K562 (cell line): ENCODE results near the gene EIF4EBP2. TPM values are rescaled to one million over a fixed set of nuclear protein-coding genes. Genes with fewer than 3 reads are reported as not detected.

ENCODE experiments used
- CC2D1A ChIP-seq: fragments of 450-650 bp; IDR thresholded peaks from 2 replicates; pipeline ENCODE4 v1.6.1; 2017; ENCODE audit warnings: mild to moderate bottlenecking
- CREM ChIP-seq: IDR thresholded peaks from 2 replicates; pipeline ENCODE4 v1.6.1; 2014; ENCODE audit warnings: antibody characterized with exemption, low read depth
- FOXP4 ChIP-seq: sonication (generic); formaldehyde crosslinking; IDR thresholded peaks from 2 replicates; pipeline ENCODE4 v1.8.0; 2022; ENCODE audit warnings: mild to moderate bottlenecking, missing genetic modification reagents, borderline replicate concordance
- HNRNPH1 ChIP-seq: fragments of 200-400 bp; formaldehyde crosslinking; optimal IDR thresholded peaks from 2 replicates; pipeline ENCODE3; 2017; ENCODE audit warnings: low read depth, mild to moderate bottlenecking, low read length, moderate library complexity
- ILK ChIP-seq: fragments of 450-650 bp; IDR thresholded peaks from 2 replicates; pipeline ENCODE4 v1.6.1; 2016; ENCODE audit warnings: missing genetic modification characterization, low read depth, mild to moderate bottlenecking, missing compliant biosample characterization, moderate library complexity, borderline replicate concordance
- NFYB ChIP-seq: IDR thresholded peaks from 2 replicates; pipeline ENCODE4 v1.6.1; 2011; ENCODE audit warnings: mild to moderate bottlenecking, moderate library complexity; ENCODE audit not compliant: insufficient read length; ENCODE audit errors: extremely low read depth
- PHB2 ChIP-seq: fragments of 450-650 bp; IDR thresholded peaks from 2 replicates; pipeline ENCODE4 v1.6.1; 2017; ENCODE audit warnings: low read depth
- SAFB2 ChIP-seq: fragments of 200-400 bp; formaldehyde crosslinking; IDR thresholded peaks from 2 replicates; pipeline ENCODE4 v1.6.1; 2018; ENCODE audit warnings: borderline replicate concordance, low read length, low read depth, moderate library complexity; ENCODE audit not compliant: severe bottlenecking
- polyA plus RNA-seq, 8 experiments: library from polyadenylated mRNA; depleted of rRNA in 4 of 8; stranded (reverse) in 5 of 8; unstranded in 3 of 8; fragments of >200 nt; fragmentation: Nextera tagmentation in 2 of 8; fragmentation: Illumina TruSeq in 1 of 8; extraction: Ambion mirVana in 2 of 8; extraction: Trizol in 1 of 8; gene quantifications; 2 replicates each; pipeline versions ENCODE4 v1.2.1 to v1.2.3, GENCODE V29; 2011 to 2014; ENCODE audit warnings: inconsistent platforms in 1 of 8, missing spikeins in 1 of 8
- total RNA-seq, 7 experiments: library from RNA; depleted of rRNA in 6 of 7; stranded (reverse); fragments of >200 nt in 6 of 7; fragmentation: Illumina TruSeq in 2 of 7; extraction: Trizol in 2 of 7; gene quantifications; 2 replicates each; pipeline versions ENCODE4 v1.2.1 to v1.2.3, GENCODE V29; 2011 to 2021; ENCODE audit warnings: low replicate concordance in 1 of 7
- TF ChIP-seq, protein P1 (sequence below), 2 experiments: fragments of 450-650 bp; formaldehyde crosslinking in 1 of 2; IDR thresholded peaks; 2 replicates each; pipeline versions ENCODE4 v1.4.0 to v1.6.1; 2014 to 2020; ENCODE audit warnings: mild to moderate bottlenecking in 2 of 2, borderline replicate concordance in 1 of 2, low read depth in 1 of 2
- TF ChIP-seq, protein P2 (sequence below): fragments of 450-650 bp; IDR thresholded peaks from 2 replicates; pipeline ENCODE4 v1.6.1; 2018; ENCODE audit warnings: mild to moderate bottlenecking, low read depth; ENCODE audit not compliant: partially characterized antibody

EIF4EBP2 gene
- total and polyA plus RNA-seq, 9 of the 15 experiments (the other 6 are each of a cell fraction or from before 2014, with no cell fraction given): 16.1 to 67.5 (median 38.3) TPM

DNA sequence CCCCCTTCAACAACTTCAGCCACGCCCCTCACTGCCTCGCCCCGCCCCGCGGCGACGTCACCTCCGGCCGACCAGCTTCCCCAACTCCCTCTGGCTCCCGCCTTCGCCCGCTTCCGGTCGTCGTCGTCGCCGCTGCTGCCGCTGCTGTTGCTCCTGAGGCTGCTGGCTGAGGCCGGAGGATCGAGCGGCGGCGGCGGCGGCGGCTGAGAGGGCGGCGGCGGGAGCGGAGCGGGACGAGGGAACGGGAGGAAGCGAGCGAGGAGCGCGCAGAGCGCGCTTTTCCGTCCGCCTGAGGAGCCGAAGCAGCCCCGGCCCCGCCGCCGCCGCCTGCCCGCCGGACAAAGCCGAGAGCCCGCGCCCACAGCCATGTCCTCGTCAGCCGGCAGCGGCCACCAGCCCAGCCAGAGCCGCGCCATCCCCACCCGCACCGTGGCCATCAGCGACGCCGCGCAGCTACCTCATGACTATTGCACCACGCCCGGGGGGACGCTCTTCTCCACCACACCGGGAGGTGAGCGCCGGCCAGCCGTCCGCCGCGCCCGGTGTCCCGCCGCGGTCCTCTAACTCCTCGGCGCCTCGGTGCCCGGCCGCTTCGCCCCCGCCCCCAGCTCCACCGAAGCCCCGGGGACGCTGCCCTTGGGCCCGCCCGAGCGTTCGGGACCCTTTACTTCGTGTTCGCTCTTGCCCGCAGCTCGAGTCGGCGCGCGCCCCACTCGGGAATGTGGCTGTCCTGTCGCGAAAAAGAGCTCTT is at the start of gene EIF4EBP2 (continued):
- TF ChIP-seq FOXP4 (CRISPR knock-in tag) (peak; percentile 75; the same call in 1 of the 2 replicates), CC2D1A (no peak), CREM (peak; percentile 98), SAFB2 (no peak), ILK (tag) (no peak), NFYB (no peak), HNRNPH1 (no peak), PHB2 (no peak)
- TF ChIP-seq, protein P1, sequence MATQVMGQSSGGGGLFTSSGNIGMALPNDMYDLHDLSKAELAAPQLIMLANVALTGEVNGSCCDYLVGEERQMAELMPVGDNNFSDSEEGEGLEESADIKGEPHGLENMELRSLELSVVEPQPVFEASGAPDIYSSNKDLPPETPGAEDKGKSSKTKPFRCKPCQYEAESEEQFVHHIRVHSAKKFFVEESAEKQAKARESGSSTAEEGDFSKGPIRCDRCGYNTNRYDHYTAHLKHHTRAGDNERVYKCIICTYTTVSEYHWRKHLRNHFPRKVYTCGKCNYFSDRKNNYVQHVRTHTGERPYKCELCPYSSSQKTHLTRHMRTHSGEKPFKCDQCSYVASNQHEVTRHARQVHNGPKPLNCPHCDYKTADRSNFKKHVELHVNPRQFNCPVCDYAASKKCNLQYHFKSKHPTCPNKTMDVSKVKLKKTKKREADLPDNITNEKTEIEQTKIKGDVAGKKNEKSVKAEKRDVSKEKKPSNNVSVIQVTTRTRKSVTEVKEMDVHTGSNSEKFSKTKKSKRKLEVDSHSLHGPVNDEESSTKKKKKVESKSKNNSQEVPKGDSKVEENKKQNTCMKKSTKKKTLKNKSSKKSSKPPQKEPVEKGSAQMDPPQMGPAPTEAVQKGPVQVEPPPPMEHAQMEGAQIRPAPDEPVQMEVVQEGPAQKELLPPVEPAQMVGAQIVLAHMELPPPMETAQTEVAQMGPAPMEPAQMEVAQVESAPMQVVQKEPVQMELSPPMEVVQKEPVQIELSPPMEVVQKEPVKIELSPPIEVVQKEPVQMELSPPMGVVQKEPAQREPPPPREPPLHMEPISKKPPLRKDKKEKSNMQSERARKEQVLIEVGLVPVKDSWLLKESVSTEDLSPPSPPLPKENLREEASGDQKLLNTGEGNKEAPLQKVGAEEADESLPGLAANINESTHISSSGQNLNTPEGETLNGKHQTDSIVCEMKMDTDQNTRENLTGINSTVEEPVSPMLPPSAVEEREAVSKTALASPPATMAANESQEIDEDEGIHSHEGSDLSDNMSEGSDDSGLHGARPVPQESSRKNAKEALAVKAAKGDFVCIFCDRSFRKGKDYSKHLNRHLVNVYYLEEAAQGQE (IDR thresholded peaks at IDR 0.05; ENCODE audit: borderline replicate concordance): no peak
- TF ChIP-seq, protein P1 (CRISPR knock-in tag; IDR thresholded peaks at IDR 0.05; ENCODE audit: low read depth): peak; percentile 77
- TF ChIP-seq, protein P2, sequence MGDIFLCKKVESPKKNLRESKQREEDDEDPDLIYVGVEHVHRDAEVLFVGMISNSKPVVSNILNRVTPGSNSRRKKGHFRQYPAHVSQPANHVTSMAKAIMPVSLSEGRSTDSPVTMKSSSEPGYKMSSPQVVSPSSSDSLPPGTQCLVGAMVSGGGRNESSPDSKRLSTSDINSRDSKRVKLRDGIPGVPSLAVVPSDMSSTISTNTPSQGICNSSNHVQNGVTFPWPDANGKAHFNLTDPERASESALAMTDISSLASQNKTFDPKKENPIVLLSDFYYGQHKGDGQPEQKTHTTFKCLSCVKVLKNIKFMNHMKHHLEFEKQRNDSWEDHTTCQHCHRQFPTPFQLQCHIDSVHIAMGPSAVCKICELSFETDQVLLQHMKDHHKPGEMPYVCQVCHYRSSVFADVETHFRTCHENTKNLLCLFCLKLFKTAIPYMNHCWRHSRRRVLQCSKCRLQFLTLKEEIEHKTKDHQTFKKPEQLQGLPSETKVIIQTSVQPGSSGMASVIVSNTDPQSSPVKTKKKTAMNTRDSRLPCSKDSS: no peak
